CD4-positive, alpha-beta T cell (primary cell): Measurements from ENCODE around the gene LIN7B. TPM values are rescaled to one million over a fixed set of nuclear protein-coding genes. Genes with fewer than 3 reads are reported as not detected.

ENCODE experiments used
- ATAC-seq: fragments of 200-7000 bp; cut with Tn5 transposase; one replicate; pipeline ENCODE4 v1.10.0; 2022; ENCODE audit warnings: mild to moderate bottlenecking; ENCODE audit not compliant: poor library complexity
- CTCF ChIA-PET: fragments of 350-600 bp; sonication (Branson Sonifier 250); formaldehyde crosslinking; loops from one replicate; lab custom pipeline; 2021; ENCODE audit warnings: antibody characterized with exemption, inconsistent platforms; lab: Charles Lee
- POLR2A ChIA-PET: fragments of 350-600 bp; sonication (Branson Sonifier 250); formaldehyde crosslinking; loops from one replicate; lab custom pipeline; 2021; ENCODE audit warnings: antibody characterized with exemption, inconsistent platforms; lab: Charles Lee
- DNase-seq, 14 experiments: peaks; one replicate each; pipeline ENCODE4 v3.0.0-alpha.2; 2013 to 2020; ENCODE audit warnings: mixed read lengths in 2 of 14
- H3K27ac ChIP-seq, 2 donors: one replicate each; pipeline versions ENCODE4 v1.5.1 to v1.7.0; 2013; ENCODE audit warnings: low read length in 2 of 2, low read depth in 1 of 2, mild to moderate bottlenecking in 1 of 2
- H3K27me3 ChIP-seq, 2 experiments: 1 replicate in 1 of 2; 2 replicates in 1 of 2; pipeline versions ENCODE4 v1.6.1 to v1.7.0; 2013; ENCODE audit warnings: low read length in 2 of 2, control low read depth in 1 of 2, mild to moderate bottlenecking in 1 of 2, moderate library complexity in 1 of 2; ENCODE audit not compliant: insufficient read depth in 2 of 2, control insufficient read depth in 1 of 2
- H3K36me3 ChIP-seq: one replicate; pipeline ENCODE4 v1.6.1; 2013; ENCODE audit warnings: low read length, control low read depth; ENCODE audit not compliant: insufficient read depth
- H3K4me1 ChIP-seq: one replicate; pipeline ENCODE4 v1.6.1; 2013; ENCODE audit warnings: low read length, control low read depth; ENCODE audit not compliant: insufficient read depth
- H3K4me3 ChIP-seq: one replicate; pipeline ENCODE4 v1.5.1; 2013; ENCODE audit warnings: mild to moderate bottlenecking, low read length, moderate library complexity
- H3K9me3 ChIP-seq, 2 experiments: 1 replicate in 1 of 2; 2 replicates in 1 of 2; pipeline versions ENCODE4 v1.6.1 to v1.7.0; 2013; ENCODE audit warnings: low read length in 2 of 2, mild to moderate bottlenecking in 2 of 2, control low read depth in 1 of 2, moderate library complexity in 1 of 2; ENCODE audit not compliant: control insufficient read depth in 1 of 2, insufficient read depth in 1 of 2
- H3K27ac Mint-ChIP-seq: one replicate; pipeline ENCODE4 v1.8.0; 2020; ENCODE audit warnings: mixed read lengths
- H3K27me3 Mint-ChIP-seq: one replicate; pipeline ENCODE4 v1.8.0; 2021; ENCODE audit warnings: mixed read lengths
- H3K36me3 Mint-ChIP-seq: one replicate; pipeline ENCODE4 v1.8.0; 2021; ENCODE audit warnings: low read depth, mixed read lengths
- H3K4me1 Mint-ChIP-seq: one replicate; pipeline ENCODE4 v1.8.0; 2021; ENCODE audit warnings: low read depth, mixed read lengths
- H3K4me3 Mint-ChIP-seq: one replicate; pipeline ENCODE4 v1.8.0; 2020; ENCODE audit warnings: mild to moderate bottlenecking, mixed read lengths
- H3K9me3 Mint-ChIP-seq: one replicate; pipeline ENCODE4 v1.8.0; 2020; ENCODE audit warnings: mixed read lengths
- intact Hi-C, 2 experiments: fragments of 100-400 bp; cut with DNase I in 1 of 2; cut with micrococcal nuclease in 1 of 2; formaldehyde crosslinking; loops; one replicate each; pipeline versions ENCODE4 v1.15.1 to v1.9.0; 2023 to 2025; cut with DNase I, micrococcal nuclease
- total RNA-seq, 174 experiments: library from RNA in 2 of 174; stranded (reverse) in 2 of 174; gene quantifications; one replicate each; pipeline ENCODE4 v1.2.3 and lab custom pipeline; 2021 to 2026
- TF ChIP-seq, protein P1 (sequence below): fragments of 200-600 bp; IDR thresholded peaks from one replicate; pipeline ENCODE4 v1.8.0; 2022; ENCODE audit warnings: antibody characterized with exemption, mild to moderate bottlenecking

LIN7B gene
- total RNA-seq, 2 experiments from 2014 or later: 6.4 to 6.6 TPM

DNA sequence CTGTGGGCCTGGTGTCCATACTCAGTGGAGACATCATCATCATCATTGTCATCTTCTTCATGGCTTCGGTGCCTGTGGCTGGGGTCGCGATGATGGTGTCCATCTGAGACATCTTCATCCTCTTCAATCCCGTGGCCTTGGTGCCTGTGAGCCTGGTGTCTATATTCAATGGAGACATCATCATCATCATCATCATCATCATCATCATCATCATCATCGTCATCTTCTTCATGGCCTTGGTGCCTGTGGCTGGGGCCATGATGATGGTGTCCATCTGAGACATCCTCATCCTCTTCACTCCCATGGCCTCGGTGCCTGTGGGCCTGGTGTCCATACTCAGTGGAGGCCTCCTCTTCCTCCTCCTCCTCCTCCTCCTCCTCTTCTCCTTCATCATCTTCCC, 40.1 kb downstream of the LIN7B start:
- Histone ChIP-seq H3K27ac (no peak overlapping the region), H3K27me3 (peaks cover 58 to 61% of the 10 kb centered on the region in 2 experiments), H3K9me3 (peaks cover 0 to 53% of the 10 kb centered on the region in 2 experiments), H3K36me3 (no peaks in the 10 kb centered on the region), H3K4me3 (no peak overlapping the region), H3K4me1 (peaks cover 42% of the 10 kb centered on the region)
- Mint-ChIP-seq H3K36me3 (no peaks in the 10 kb centered on the region), H3K4me3 (peak overlapping the region; percentile 4), H3K9me3 (no peaks in the 10 kb centered on the region), H3K27me3 (peaks cover 86% of the 10 kb centered on the region), H3K27ac (no peak overlapping the region), H3K4me1 (peaks cover 38% of the 10 kb centered on the region)
- ChIA-PET CTCF (no interaction called here), POLR2A (no interaction called here)
- DNase-seq: no peak
- intact Hi-C loops: no loop called here
- TF ChIP-seq, protein P1, sequence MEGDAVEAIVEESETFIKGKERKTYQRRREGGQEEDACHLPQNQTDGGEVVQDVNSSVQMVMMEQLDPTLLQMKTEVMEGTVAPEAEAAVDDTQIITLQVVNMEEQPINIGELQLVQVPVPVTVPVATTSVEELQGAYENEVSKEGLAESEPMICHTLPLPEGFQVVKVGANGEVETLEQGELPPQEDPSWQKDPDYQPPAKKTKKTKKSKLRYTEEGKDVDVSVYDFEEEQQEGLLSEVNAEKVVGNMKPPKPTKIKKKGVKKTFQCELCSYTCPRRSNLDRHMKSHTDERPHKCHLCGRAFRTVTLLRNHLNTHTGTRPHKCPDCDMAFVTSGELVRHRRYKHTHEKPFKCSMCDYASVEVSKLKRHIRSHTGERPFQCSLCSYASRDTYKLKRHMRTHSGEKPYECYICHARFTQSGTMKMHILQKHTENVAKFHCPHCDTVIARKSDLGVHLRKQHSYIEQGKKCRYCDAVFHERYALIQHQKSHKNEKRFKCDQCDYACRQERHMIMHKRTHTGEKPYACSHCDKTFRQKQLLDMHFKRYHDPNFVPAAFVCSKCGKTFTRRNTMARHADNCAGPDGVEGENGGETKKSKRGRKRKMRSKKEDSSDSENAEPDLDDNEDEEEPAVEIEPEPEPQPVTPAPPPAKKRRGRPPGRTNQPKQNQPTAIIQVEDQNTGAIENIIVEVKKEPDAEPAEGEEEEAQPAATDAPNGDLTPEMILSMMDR: no peak
- no peak for ATAC-seq

DNA sequence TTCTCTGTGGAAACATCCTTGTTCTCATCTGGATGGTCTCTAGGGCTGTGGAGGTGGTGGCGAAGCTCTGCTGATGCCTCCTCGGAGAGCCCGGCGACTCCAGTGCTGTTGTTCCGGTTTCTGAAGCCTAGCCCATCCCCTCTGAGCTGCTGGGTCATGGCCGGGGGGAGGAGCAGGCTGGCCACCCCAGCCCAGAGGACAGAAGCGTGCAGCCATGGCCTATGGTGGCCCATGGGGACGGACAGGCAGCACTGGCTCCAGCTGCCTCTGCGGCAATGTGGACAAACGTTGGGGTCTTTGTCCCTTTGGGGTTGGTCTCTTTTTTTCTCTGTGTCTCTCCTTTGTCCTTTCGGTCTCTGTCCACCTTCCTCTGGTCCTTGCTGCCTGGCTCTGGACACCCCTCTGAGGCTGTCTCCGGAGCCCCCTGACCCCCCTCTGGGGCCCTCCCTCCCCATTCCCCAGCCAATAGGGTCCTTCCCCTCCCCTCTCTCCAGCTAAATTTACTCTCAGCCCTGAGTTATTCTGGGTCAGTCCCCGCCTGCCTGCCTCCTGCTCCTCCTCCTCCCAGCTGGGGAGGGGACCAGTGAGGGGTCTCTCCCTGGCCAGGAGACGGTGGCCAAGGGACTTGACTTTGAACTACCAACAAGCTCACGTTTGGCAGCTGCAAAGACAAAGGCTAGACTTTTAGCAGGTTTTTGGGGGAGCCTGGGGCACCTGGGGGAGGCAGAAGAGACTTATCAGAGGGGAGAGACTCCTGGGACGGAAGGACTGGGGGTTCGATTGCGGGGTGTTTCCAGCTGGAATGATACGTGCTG, 41.0 kb downstream of the LIN7B start, which contains the start of gene HRC:
HRC (minus strand) TSS at position 392 of the 815 bp plus-strand sequence; CDS start at position 233, 159 bp downstream.
- Mint-ChIP-seq H3K4me3 (no peak within 1 kb of the TSS), H3K4me1 (peaks cover 28% of the 10 kb centered on the region), H3K36me3 (no peaks in the 10 kb centered on the region), H3K27me3 (peaks cover 84% of the 10 kb centered on the region), H3K27ac (no peak within 1 kb of the TSS), H3K9me3 (no peaks in the 10 kb centered on the region)
- TF ChIP-seq, protein P1: no peak
- ChIA-PET POLR2A (no interaction called here), CTCF (no interaction called here)
- H3K4me1 ChIP-seq: peaks cover 32% of the 10 kb centered on the region
- intact Hi-C loops: no loop called here
- peaks cover 0 to 44% of the 10 kb centered on the region in 2 experiments for H3K9me3 ChIP-seq
- DNase-seq (peak in 1 of 14 experiments; percentile 28), ATAC-seq (no peak)
- no peak within 1 kb of the TSS for H3K27ac ChIP-seq
- H3K36me3 ChIP-seq: no peaks in the 10 kb centered on the region
- peaks cover 49 to 58% of the 10 kb centered on the region in 2 experiments for H3K27me3 ChIP-seq
- no peak within 1 kb of the TSS for H3K4me3 ChIP-seq

DNA sequence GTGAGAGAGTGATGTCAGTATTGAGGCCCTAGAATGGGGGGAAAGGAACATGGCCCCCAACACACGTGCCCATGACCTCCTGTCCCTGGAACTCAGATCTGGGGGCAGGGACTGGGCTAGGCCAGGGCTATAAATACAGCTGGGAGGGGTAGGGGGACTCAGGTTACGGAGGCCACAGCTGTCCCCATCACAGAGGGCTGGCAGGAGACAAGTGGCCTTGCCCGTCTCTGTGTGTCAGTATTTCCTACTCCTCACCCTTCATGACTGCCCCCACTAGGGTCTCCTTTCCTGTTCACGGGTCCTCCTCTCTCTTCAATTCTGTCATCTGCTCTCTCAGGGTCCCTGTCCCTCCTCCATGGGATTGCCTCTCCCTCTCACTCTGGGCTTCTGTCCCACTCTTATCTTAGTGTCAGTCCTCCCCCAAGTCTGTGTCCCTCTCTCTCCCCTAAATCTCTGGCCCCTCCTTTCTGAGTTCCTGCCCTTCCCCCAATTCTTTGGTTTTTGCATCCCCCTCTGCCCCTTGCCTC, 41.7 kb downstream of the LIN7B start:
- Histone ChIP-seq H3K4me3 (no peak overlapping the region), H3K27me3 (peaks cover 46 to 51% of the 10 kb centered on the region in 2 experiments), H3K9me3 (peaks cover 0 to 41% of the 10 kb centered on the region in 2 experiments), H3K4me1 (peaks cover 26% of the 10 kb centered on the region), H3K36me3 (no peaks in the 10 kb centered on the region), H3K27ac (no peak overlapping the region)
- ChIA-PET POLR2A (no interaction called here), CTCF (no interaction called here)
- Mint-ChIP-seq H3K4me3 (no peak overlapping the region), H3K27ac (no peak overlapping the region), H3K36me3 (no peaks in the 10 kb centered on the region), H3K4me1 (peaks cover 28% of the 10 kb centered on the region), H3K27me3 (peaks cover 85% of the 10 kb centered on the region), H3K9me3 (no peaks in the 10 kb centered on the region)
- no peak for ATAC-seq
- intact Hi-C loops: no loop called here
- TF ChIP-seq, protein P1: no peak
- no peak for DNase-seq
